Breast epithelium (tissue), 4 donors: Measurements from ENCODE around the gene LNPK. TPM values are rescaled to one million over a fixed set of nuclear protein-coding genes. Genes with fewer than 3 reads are reported as not detected.
"Not testable (repeated sequence)": the region's sequence is repeated elsewhere in the genome, so short reads cannot be mapped to it uniquely, and the experiment has no call there.

Experiments
- DNase-seq, 2 donors: peaks; one replicate each; pipeline ENCODE4 v3.0.0-alpha.2; 2019; ENCODE audit warnings: low spot score in 2 of 2
- H3K27ac ChIP-seq, 2 donors: fragments of 200-600 bp; sonication (generic) in 1 of 2; one replicate each; pipeline ENCODE4 v1.5.1; 2016 to 2019; ENCODE audit warnings: mild to moderate bottlenecking in 1 of 2
- H3K27me3 ChIP-seq, 2 donors: fragments of 200-600 bp; sonication (generic) in 1 of 2; one replicate each; pipeline versions ENCODE4 v1.5.1 to v1.6.0; 2017 to 2019; ENCODE audit warnings: control low read depth in 1 of 2, mild to moderate bottlenecking in 1 of 2
- H3K36me3 ChIP-seq: fragments of 200-600 bp; one replicate; pipeline ENCODE4 v1.5.1; 2019
- H3K4me1 ChIP-seq, 2 donors: fragments of 200-600 bp; sonication (generic); one replicate each; pipeline ENCODE4 v1.5.1; 2016 to 2019; ENCODE audit warnings: control low read depth in 1 of 2
- H3K4me3 ChIP-seq, 3 donors: fragments of 200-600 bp; sonication (generic); 1 replicate in 2 of 3; 2 replicates in 1 of 3; pipeline ENCODE4 v1.5.1; 2016 to 2019; ENCODE audit warnings: mild to moderate bottlenecking in 3 of 3, moderate library complexity in 2 of 3
- H3K9me3 ChIP-seq, 2 donors: fragments of 200-600 bp; sonication (generic) in 1 of 2; one replicate each; pipeline ENCODE4 v1.5.1; 2016 to 2019; ENCODE audit warnings: control low read depth in 1 of 2
- POLR2A ChIP-seq: fragments of 450-650 bp; IDR thresholded peaks from one replicate; pipeline ENCODE4 v1.6.1; 2016; ENCODE audit warnings: antibody characterized with exemption, mild to moderate bottlenecking, moderate library complexity
- POLR2AphosphoS5 ChIP-seq, 3 donors: sonication (generic); formaldehyde crosslinking; IDR thresholded peaks; one replicate each; pipeline ENCODE4 v1.6.1; 2017; ENCODE audit warnings: antibody characterized with exemption in 3 of 3
- intact Hi-C: fragments of 100-400 bp; cut with DNase I; formaldehyde crosslinking; loops from one replicate; pipeline ENCODE4 v1.15.1; 2023; ENCODE audit warnings: low total_unique reads
- total RNA-seq, 3 donors: library from RNA; depleted of rRNA; stranded (reverse); fragments of >200 nt; gene quantifications; one replicate each; pipeline ENCODE4 v1.1.0, GENCODE V29; 2016
- TF ChIP-seq, protein P1 (sequence below), 3 donors: fragments of 450-650 bp; IDR thresholded peaks; one replicate each; pipeline ENCODE4 v1.5.1; 2016 to 2017; ENCODE audit warnings: antibody characterized with exemption in 3 of 3, mild to moderate bottlenecking in 3 of 3, moderate library complexity in 3 of 3

Gene LNPK
- total RNA-seq, 3 donors from 2014 or later: 20.0 to 30.3 (median 23.8) TPM

DNA sequence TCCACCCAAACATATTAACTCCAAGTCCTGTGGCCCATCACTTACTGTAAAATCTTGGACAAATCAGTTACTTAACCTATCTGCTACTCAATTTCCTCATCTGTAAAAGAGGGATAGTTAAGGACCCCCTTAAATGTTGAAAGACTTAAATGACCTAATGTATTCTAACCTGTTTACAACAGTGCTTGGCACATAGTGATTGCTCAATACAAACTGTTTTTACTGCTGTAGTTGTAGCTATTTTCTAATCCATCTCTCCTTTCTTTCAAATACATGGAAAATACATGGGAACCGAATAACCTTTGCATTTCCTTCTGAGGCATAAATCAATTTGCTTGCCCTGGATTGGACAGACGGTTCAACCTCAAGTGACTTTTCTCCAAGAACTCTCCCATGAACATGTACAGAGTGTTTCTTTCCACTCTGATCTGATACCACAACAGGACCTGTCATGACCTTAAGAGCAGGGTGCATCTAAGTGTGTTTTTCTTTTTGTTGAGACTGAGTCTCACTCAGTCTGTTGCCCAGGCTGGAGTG is 2.7 kb downstream of the LNPK start:
- intact Hi-C loops: no loop called here

DNA sequence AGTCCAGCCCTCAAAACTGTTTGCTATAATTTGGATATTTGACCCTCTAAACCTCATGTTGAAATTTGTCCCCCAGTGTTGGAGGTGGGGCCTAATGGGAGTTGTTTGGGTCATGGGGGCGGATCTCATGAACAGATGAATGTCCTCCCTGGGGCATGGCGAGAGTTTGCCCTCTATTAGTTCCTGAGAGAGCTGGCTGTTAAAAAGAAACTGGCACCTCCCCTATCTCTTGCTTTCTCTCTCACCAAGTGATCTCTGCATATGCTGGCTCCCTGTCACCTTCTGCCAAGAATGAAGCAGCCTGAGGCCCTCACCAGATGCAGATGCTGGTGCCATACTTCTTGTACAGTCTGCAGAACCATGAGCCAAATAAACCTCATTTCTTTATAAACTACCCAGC is 12.0 kb downstream of the LNPK start:
- intact Hi-C loops: no loop called here
- no peak overlapping the region for H3K27ac ChIP-seq
- H3K27me3 ChIP-seq: no peaks in the 10 kb centered on the region
- H3K4me1 ChIP-seq: no peaks in the 10 kb centered on the region
- no peaks in the 10 kb centered on the region for H3K9me3 ChIP-seq
- no peak for DNase-seq
- H3K36me3 ChIP-seq: no peaks in the 10 kb centered on the region
- TF ChIP-seq, protein P1, sequence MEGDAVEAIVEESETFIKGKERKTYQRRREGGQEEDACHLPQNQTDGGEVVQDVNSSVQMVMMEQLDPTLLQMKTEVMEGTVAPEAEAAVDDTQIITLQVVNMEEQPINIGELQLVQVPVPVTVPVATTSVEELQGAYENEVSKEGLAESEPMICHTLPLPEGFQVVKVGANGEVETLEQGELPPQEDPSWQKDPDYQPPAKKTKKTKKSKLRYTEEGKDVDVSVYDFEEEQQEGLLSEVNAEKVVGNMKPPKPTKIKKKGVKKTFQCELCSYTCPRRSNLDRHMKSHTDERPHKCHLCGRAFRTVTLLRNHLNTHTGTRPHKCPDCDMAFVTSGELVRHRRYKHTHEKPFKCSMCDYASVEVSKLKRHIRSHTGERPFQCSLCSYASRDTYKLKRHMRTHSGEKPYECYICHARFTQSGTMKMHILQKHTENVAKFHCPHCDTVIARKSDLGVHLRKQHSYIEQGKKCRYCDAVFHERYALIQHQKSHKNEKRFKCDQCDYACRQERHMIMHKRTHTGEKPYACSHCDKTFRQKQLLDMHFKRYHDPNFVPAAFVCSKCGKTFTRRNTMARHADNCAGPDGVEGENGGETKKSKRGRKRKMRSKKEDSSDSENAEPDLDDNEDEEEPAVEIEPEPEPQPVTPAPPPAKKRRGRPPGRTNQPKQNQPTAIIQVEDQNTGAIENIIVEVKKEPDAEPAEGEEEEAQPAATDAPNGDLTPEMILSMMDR (IDR thresholded peaks at IDR 0.05): no peak
- TF ChIP-seq POLR2A (no peak), POLR2AphosphoS5 (IDR thresholded peaks at IDR 0.05) (no peak)
- H3K4me3 ChIP-seq: no peak overlapping the region

More for the DNA sequence above, 2.7 kb downstream of the LNPK start:
- H3K9me3 ChIP-seq: no peaks in the 10 kb centered on the region
- TF ChIP-seq, protein P1 (IDR thresholded peaks at IDR 0.05): no peak
- TF ChIP-seq POLR2A (no peak), POLR2AphosphoS5 (IDR thresholded peaks at IDR 0.05) (no peak)
- no peaks in the 10 kb centered on the region for H3K27me3 ChIP-seq
- no peak for DNase-seq
- no peak overlapping the region for H3K4me3 ChIP-seq
- H3K36me3 ChIP-seq: no peaks in the 10 kb centered on the region
- H3K27ac ChIP-seq: no peak overlapping the region
- no peaks in the 10 kb centered on the region for H3K4me1 ChIP-seq

DNA sequence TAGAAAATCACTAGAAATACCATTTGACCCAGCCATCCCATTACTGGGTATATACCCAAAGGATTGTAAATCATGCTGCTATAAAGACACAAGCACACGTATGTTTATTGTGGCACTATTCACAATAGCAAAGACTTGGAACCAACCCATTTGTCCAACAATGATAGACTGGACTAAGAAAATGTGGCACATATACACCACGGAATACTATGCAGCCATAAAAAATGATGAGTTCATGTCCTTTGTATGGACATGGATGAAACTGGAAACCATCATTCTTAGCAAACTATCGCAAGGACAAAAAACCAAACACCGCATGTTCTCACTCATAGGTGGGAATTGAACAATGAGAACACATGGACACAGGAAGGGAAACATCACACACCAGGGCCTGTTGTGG is 14.9 kb downstream of the LNPK start:
- H3K27me3 ChIP-seq, H3K4me3 ChIP-seq, H3K36me3 ChIP-seq, DNase-seq, H3K9me3 ChIP-seq, intact Hi-C loops, H3K27ac ChIP-seq, H3K4me1 ChIP-seq: not testable (repeated sequence)

DNA sequence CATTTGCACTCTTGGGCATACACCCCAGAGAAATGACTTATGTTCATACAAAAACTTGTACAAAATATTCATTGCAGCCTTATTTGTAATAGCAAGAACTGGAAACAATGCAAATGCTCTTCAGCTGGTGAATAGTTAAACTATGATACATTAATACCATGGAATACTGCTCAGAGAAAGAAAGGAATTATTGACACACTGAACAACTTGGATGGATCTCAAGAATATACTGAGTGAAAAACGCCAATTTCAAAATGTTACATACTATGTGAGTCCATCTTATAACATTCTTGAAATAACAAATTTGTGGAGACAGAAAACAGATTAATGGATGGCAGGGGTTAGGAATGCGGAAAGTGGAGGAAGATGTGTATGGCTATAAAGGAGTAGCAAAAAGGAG is 17.2 kb downstream of the LNPK start:
- Histone ChIP-seq H3K4me1 (no peaks in the 10 kb centered on the region), H3K36me3 (no peaks in the 10 kb centered on the region), H3K27me3 (no peaks in the 10 kb centered on the region), H3K4me3 (no peak overlapping the region), H3K27ac (no peak overlapping the region), H3K9me3 (no peaks in the 10 kb centered on the region)
- DNase-seq: no peak
- intact Hi-C loops: no loop called here
- TF ChIP-seq POLR2AphosphoS5 (IDR thresholded peaks at IDR 0.05) (no peak), POLR2A (no peak)
- TF ChIP-seq, protein P1 (IDR thresholded peaks at IDR 0.05): no peak

DNA sequence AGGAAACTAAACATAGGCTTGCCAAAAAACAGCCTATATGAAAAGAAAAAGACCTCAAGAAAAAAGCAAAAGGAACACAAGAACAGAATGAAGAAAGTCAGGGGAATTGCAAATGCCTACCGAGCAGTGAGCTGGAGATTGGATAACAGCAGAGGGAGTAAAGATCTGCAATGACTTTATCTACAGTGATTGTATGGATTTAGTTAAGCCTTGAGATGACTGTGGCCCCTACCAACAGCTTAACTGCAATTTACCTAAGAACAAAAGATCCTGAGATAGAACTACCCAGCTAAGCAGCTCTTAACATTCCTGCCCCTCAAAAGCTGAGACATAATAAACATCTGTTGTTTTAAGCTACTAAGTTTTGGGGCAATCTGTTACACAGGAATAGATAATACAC is 20.5 kb downstream of the LNPK start:
- no peak for DNase-seq
- Histone ChIP-seq H3K27ac (no peak overlapping the region), H3K27me3 (no peaks in the 10 kb centered on the region)

More for the DNA sequence above, 20.5 kb downstream of the LNPK start:
- TF ChIP-seq, protein P1 (IDR thresholded peaks at IDR 0.05): no peak
- no peak for TF ChIP-seq POLR2AphosphoS5 (IDR thresholded peaks at IDR 0.05)
- TF ChIP-seq POLR2A: no peak
- intact Hi-C loops: no loop called here
- no peak overlapping the region for H3K4me3 ChIP-seq
- H3K4me1 ChIP-seq: no peaks in the 10 kb centered on the region
- H3K9me3 ChIP-seq: no peaks in the 10 kb centered on the region
- H3K36me3 ChIP-seq: no peaks in the 10 kb centered on the region
